ENCODE results near the gene COA1.

DNA sequence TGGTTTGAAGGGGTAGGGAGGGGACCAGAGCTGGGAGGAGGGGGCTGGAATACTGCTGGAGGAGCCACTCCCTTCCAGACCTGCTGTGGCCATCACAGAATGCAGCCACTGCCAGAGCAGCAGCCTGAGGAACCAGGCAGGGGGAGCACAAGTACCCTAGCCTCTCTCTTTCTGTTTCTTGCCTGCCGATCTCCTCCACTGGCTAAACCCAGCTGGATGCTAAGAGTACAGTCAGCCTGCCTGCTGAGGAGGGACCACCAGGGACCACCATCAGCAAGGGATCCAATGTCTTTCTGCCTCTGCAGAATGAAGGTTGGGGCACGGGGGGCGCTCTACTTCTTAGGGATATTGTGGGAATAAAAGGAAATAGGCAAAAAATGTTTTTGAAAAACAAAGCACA lies 33.9 kb upstream of the COA1 start:
- no peak for TF ChIP-seq CTCF (IDR thresholded peaks at IDR 0.05; ENCODE audit: low read length)
- TF ChIP-seq EZH2 (optimal IDR thresholded peaks at IDR 0.05; ENCODE audit: low read depth, low read length): no peak
- TF ChIP-seq EZH2phosphoT487 (IDR thresholded peaks at IDR 0.05; ENCODE audit: low read length): no peak
